HG03064 (cell line): Measurements from ENCODE around the gene IAPP.
"Not testable (repeated sequence)": the region's sequence is repeated elsewhere in the genome, so short reads cannot be mapped to it uniquely, and the experiment has no call there.

Experiments used
- ATAC-seq: cut with Tn5 transposase; IDR thresholded peaks from one replicate; pipeline ENCODE4 v1.9.1; 2021; ENCODE audit warnings: low read depth; ENCODE audit not compliant: unreplicated experiment

IAPP gene

DNA sequence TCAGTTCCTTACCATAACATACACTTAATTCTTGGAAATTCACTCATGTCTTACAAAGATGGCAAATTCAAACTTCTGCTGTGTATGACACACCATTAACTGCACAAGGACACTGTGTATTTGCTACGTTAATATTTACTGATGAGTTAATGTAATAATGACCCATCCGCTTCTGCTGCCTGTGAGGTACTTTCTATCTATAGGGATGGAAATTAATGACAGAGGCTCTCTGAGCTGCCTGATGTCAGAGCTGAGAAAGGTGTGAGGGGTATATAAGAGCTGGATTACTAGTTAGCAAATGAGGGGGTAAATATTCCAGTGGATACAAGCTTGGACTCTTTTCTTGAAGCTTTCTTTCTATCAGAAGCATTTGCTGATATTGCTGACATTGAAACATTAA, at the start of gene IAPP:
TSS of gene IAPP (plus strand) at position 301 of the 400 bp plus-strand sequence. CDS start 450 bp downstream, outside the sequence.
- ATAC-seq: no peak

DNA sequence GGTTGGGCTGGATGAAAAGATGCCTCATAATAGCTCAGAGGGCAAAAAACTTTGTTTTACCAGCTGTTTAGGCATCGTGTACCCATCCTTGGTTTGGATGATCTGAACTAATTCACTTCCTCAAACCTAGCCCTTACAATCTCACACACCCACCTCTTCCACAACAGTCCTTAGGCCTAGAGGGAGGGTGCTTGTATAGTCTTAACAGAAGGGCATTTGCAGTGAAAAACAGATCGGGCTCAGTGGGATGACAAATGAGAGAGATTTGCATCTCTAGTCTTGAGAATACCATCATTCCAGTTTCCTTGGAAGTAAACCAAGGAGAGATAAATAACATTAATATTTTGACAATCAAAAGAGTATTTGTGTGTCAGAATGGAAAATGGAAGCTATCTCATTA, 49.0 kb upstream of the IAPP start:
- no peak for ATAC-seq

DNA sequence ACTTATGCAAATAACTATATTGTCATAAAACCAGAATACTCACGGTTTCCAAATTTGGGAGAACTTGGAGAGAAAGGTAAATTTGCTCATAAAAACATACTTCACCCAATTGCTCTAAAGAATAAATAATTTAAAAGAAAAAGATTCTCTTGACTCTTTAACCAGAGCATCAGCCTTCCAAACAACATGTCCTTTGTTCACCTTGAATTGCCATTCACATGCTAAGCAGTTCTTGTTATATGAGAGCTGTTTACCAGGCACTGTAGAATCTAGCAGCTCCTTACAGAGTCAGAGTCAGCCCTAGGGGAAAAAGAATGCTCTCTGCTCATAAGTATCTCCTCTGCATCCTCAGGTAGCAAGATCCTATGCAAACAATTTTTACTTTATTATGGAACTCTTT, 48.2 kb upstream of the IAPP start:
- no peak for ATAC-seq

DNA sequence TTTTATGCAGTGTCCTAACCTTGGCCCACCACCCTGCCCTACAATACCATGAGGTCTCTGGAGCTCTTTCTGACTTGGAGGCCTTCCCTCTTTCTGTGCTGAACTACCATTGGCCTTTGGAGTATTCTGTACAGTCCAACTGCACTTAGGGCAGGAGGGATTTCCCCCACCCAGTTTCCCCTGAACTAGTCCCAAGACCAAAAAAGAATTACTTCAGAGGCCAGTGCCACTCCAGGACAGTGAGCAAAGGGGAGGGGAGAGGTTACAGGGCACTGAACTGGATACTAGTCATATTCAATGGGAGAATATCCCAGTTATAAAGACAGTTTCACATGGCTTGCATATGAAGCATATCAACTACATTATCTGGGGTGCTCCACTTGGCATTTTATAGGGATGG, 44.1 kb upstream of the IAPP start:
- no peak for ATAC-seq

DNA sequence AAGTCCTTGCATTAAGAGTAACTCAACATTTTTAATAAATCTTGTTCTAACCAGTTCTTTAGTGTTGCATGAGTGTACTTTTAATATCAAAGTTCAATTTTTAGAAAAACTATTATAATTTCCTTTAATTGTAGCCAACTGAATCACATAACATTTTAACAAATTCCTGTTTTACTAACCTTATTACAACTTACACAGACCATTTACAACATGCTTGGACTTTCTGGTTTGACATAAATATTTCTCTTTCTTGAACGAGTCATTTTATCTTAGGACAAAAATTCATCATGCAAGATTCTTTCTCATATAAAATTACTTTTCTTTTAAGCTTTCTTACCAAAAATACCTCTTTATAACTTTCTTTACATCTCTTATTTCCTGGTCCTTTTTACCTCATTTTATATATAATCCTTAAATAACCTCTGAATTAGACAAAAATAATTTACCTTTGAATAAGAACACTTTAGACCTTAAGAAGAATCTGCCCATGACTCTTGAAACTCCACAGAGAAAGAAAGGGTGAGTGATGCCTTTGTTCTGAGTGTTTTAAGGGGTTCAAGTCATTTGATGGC, 41.9 kb upstream of the IAPP start:
- ATAC-seq: no peak

DNA sequence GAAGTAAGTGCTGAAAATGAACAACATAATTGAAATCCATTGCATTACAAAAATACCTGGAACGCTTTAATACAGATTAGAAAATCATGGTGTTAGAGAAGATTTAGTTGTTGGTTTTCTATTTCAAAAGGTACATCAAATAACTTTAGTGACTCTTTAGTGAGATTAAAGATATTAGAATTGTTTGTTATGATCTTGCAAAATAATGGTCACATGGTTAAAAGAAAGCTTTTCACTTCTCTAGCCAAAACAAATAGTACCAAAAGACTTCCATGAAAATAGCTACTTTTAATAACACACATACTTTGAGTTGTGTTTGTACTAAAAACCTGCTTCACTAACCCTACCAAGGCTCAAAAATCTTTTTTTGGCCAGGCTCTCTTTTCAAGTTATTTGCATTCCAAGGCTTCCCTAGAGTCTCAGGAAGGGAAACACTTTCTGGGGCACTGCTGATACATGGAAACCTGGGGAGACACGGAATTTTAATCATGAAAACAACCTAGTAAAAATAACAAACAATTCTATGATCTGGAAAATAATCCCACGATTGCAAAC, 37.9 kb upstream of the IAPP start, which contains the start of gene SLCO1A2:
TSS of gene SLCO1A2 (minus strand) at position 147 of the 555 bp plus-strand sequence. CDS start 270 bp downstream, outside the sequence.
- ATAC-seq: no peak

DNA sequence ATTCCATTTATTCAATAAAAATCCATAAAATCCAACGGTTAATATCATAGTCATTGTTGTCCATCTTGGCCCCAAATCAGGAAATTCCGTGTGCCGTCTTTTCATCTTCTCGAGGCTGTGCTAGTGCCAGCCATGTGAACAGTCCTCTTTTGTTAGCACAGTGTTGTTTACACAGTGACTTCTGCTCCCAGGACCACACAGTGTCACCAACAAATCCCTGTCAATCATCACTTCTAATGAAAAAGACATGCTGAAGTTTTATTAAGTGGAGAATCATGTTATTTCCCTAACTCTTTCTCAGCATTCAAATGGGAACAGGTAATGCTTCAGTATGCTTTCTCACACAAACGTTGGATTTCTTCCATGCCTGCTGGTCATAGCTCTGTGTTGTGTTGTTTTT, 36.0 kb upstream of the IAPP start:
- no peak for ATAC-seq

DNA sequence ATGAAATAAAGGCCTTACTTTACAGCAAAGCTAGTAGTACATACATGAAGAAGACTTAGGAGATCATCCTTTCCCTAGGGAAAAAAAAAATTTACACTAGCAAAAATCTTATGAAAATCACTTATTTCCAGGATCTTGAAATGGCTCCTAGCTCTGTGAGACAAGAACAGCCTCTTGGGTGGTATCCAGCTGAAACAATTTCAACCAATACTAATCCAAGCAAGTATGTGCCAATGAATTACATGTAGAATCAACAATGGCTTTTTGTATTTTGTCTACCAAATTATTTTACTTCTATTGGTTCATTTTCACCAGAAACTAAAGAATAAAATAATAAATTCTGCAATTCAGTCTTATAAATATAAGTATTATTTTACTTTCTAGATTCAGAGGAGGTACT, 35.2 kb upstream of the IAPP start:
- no peak for ATAC-seq

DNA sequence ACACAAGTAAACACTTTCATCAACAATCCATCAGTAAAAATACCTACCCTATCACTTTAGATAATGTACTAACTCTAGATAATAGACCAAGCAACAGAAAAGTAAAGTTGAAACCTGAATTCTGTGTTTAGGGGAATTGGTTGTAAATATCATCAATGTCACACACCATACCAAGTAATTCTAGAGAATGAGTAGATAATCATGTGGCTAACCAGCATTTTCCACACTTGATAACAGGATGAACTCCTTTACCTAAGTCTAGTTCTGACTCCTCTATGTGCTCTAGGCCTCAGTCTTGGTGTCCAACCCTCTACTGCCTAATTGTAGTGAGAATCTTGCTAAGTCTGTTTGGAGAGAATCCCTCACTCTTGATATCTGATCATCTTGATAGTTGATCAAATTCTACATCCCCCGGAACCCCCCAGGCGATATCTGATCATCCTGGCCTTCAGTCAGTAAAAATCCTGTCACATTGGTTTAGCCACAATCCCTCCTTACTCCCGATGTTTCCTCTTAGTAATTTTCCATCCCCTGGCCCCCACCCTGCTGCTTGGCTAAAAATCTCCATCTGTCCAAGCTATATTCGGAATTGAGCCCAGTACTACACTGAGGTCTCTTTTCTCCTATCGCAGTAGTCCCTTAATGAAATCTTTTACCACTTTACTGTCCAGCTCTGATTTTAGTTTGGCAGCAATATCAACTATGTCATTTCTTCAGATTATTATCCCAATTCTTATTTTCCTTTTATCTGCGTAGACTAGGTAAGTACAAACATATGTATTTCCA, 34.5 kb upstream of the IAPP start:
- ATAC-seq: no peak

DNA sequence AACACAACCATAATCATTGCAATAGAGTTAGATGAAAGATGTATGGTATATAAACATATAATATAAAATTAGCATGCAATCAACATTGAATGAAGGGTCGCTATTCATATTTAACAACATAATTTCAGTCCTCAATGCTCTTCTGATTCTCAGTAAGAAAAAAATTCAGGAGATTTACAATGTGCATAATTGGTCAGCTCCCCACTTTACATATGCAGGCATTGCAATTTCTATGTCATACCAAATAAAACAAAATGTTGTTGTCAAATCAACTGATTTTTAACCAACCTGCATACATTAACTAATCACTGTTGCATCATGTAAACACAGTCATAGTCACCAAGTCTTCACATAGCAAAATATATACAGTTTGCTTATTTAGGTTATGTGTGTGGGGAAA, 32.8 kb upstream of the IAPP start:
- no peak for ATAC-seq

DNA sequence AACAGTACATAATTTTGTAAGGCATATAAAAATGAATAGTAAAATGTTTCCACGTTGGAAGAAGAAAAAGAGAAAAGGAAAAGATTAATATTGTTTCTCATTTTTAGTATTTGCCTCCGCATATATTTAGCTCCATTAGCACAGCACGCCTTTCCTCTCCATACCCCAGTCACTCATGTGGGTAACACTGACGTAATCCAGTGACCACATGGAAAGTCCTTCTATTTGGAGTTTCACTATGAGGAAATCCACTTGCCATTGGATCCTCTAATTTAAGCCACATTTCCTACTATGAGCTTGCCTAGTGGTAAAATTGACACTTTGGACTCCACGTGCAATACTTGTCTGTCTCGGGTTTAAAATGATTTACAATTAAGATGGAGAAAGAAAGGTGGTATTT, 32.3 kb upstream of the IAPP start:
- no peak for ATAC-seq

DNA sequence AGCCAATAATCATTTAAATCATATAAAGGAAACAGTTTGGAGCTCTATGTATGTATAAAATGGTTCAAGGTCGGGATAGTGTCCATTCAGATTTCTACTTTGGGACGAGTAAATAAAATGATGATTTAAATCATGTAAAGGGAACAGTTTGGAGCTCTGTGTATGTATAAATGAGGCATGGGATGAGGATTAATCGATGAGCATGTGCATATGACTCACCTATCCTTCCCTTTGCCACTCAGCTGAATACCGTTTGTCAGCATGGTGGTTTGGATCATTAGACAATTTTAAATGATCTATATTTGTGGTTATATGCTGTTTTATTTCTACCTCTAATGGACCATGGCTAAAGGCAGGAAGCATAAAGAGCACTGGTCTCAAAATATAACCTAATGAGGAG, 30.9 kb upstream of the IAPP start:
- no peak for ATAC-seq

DNA sequence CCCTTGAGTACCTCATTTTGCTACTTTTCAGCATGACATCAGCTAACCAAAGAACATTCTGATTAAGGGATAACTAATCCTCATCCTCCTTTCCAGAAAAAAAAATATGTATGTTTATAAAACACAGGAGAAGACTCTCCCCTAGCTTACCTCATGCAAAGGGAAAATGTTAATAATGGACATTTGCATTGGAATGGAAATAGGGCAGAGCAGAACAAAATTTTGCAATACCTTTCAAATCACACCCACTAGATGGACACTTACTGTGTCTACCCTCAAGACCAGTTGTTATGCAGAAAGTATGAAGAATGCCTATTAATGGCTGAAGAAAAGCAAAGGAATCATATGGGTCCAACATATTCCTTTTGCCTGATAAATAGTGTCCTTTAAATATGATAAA, 29.1 kb upstream of the IAPP start:
- no peak for ATAC-seq

DNA sequence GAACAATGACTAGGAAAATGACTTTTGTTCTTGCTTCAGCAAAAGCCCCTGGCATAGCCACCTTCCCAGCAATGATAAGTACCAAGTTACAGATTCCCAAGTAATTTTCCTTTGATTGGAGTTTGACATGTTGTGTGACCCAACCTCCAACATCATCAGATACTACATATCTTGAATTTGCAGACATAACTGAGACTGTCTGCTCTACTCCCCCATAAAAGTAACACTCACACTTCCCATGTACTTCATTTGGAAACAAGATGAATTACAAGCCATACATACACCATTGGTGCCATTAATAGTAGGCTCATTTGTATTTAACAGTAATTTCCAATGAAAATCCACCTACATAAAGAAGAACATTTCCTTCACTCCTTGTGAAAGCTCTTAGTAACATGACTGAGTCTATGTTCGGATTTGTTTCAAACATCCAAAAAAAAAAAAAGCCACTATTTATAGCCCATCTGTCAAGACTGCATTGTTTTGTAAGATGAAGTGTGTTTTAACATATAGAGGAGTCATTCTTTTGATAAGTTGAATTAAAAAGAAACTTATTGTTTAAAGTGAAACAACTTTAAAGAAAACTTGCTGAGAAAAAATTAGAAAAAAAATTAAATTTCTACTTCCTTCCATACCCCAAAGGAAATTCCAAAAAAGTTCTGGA, 26.0 kb upstream of the IAPP start:
- no peak for ATAC-seq

DNA sequence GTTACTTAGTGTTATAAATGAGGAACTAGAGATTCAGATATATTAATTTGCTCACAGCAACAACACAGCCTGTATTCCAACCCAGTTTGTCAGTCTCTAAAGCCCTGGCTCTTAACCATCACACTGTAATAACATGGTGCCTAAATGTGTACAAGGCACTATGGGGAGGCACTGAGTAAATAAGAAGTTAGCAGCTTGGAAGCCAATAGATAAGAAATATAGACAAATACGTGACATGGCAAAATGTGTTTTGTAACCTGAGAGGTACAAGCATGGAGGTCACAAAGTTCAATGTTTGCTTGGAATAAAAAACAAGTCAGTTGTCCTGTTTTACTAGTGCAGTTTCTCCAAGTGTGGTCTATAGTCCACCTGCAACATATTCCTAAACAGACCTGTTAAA, 21.7 kb upstream of the IAPP start:
- no peak for ATAC-seq

DNA sequence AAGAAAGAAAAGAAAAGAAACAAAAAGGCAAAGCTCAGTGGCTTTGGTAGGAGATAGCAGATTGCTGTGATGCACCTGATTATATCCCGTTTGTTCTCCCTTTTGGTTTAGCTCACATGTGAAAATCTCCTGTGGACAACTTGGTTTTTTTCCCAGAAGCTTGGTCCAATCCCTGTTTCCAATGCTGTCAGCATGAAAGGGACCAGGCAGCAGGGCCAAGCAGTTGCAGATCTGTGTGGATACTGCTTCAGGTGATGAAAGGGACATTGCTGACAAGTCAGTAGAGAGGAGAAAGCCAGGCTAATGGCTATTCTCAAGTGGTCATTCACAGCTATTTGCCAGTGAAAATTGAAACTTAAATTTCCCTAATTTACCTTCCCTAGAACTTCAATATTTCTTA, 19.2 kb upstream of the IAPP start:
- ATAC-seq: no peak

DNA sequence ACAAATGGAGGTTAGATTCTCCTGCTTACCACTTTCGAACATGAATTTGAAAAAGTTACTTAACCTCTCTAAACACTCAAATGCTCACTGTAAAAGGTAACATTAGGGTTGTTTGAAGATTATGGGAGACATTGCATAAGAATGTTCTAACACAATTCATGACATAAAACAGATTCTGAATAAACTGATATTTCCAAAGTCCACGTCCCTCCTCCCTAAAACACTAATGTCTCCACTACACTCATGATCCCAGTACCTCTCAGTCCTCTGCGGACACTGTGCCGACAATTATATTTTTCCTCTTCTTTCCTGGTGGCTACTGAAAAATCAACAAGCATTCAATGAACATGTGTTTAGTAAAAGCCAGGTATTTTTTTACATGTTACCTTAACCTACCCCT, 18.8 kb upstream of the IAPP start:
- ATAC-seq: no peak

DNA sequence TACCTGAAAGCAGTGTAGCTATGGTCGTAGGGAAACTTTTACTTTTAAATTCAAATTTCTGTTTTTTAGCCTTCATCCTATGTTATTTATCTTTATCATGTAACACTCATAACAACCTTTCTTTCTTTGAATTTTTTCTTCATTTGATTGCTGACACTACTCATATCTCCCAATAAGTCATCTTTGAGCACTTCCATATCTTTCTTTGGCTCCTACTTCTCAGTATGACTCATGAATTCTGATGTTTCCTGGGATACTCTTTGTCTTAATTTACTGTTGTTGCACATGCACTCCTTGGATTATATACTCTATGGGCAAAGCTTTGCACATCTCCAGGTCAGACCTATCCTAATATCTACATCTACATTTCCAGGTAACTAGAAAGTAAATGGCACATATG, 18.1 kb upstream of the IAPP start:
- ATAC-seq: no peak

DNA sequence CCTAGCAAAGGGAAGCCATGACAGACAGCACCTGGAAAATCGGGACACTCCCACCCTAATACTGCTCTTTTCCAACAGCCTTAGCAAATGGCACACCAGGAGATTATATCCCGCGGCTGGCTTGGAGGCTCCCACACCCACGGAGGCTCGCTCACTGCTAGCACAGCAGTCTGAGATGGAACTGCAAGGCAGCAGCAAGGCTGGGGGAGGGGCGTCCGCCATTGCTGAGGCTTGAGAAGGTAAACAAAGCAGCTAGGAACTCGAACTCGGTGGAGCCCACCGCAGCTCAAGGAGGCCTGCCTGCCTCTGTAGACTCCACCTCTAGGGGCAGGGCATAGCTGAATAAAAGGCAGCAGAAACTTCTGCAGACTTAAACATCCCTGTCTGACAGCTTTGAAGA, 12.1 kb upstream of the IAPP start:
- not testable (repeated sequence) for ATAC-seq

DNA sequence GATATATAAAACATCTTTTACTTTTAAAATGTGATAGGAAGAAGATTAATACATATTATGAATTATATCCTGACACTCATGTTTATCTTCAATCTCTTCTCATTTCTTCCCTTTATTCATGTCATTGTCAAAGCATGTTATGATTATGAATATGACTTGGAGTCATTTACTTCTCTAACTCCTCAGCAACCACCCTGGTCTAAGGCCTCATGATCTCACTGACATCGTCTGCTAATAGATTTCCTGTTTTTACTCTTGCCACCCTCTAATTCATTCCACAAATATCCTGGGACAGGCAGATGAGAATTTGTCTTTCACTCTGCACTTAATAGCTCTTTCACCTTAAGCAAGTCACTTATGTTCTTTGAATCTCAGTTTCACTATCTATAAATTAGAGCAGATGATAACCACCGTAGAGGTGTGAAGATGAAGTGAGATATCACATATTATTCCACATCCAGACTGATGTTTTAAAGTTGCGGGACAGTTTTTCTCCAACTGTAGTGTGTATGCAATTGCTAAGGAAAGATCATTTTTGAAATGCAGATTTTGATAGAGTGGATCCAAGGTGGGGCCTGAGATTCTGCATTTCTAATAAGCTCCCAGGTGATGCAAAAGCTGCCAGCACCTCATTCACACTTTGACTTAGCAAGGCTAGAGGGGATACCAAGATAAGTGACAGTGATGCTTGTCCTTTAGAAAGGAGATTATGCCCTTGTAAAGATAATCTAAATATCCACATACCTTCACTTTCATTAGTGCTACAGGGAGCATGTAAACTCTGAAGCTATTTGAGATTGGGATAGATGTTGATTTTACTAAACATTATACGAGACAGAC, 3.3 kb upstream of the IAPP start:
- ATAC-seq: no peak
